ENCODE data around the gene RHBDL3. TPM values are rescaled to one million over a fixed set of nuclear protein-coding genes. Genes with fewer than 3 reads are reported as not detected.
"Not testable (repeated sequence)": the region's sequence is repeated elsewhere in the genome, so short reads cannot be mapped to it uniquely, and the experiment has no call there.

RHBDL3 gene
- total RNA-seq, 1 donor from 2014 or later: not detected

- DNase-seq (ENCODE audit: extremely low read depth, low read depth, low spot score): no peak
These were observed 23.0 kb downstream of the RHBDL3 start for GRCh38 chr17:32288615-32289014.

DNA sequence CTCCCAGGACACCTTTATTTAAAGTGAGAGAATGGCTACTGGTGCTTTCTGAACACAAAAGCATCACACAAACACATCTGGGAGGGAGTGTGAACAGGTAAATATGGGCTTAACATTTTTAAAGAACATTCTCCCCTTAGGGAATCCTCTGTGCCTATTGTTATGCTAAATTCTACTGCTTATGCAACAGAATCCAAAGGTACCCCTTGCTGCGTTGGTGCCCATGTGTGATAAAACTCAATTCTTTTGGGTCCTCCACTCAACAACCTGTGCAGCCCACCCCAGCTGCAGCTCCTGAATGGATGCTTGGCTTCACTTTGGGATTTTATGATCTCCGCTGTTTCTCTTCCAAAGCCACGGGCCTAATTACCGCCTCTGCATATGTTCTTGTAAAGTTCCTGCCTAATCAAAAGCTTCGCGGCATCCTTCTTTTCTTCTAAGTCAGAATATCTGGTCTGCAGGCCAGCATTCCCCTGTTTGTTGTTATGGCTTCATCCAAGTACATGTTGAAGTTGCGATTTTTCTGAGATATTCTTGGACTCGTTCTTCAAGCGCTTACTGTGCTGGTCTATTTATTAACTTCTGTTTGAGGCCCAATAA, 23.9 kb downstream of the RHBDL3 start:
- DNase-seq (ENCODE audit: extremely low read depth, low read depth, low spot score): no peak

GRCh38 chr17:32292094-32292493, 26.5 kb downstream of the RHBDL3 start:
- no peak for DNase-seq (ENCODE audit: extremely low read depth, low read depth, low spot score)

- DNase-seq (ENCODE audit: extremely low read depth, low read depth, low spot score): no peak
These were observed 31.8 kb downstream of the RHBDL3 start for GRCh38 chr17:32297424-32297823.

GRCh38 chr17:32297860-32298259, 32.2 kb downstream of the RHBDL3 start:
- no peak for DNase-seq (ENCODE audit: extremely low read depth, low read depth, low spot score)

DNA sequence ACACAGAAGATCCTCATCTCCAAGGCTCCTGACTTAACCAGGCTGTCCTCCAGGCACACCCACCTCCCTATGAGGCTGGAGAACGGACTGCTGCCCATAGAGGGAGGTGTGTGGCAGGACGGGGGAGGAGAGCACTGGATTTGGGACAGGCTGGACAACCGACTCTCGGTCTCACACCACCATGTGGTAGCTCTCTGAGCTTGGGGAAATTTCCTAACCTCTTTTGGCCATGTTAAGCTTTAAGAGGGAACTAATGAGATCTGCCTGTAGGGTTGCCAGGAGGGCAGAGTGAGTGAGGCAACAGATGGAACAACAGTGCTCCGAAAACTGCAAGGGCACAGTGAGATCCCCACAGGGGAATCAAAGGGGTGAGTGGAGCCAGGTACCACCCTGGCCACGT, 32.7 kb downstream of the RHBDL3 start:
- no peak for DNase-seq (ENCODE audit: extremely low read depth, low read depth, low spot score)

GRCh38 chr17:32298721-32299579, 33.3 kb downstream of the RHBDL3 start:
- no peak for DNase-seq (ENCODE audit: extremely low read depth, low read depth, low spot score)

GRCh38 chr17:32299580-32300164, 34.0 kb downstream of the RHBDL3 start:
- DNase-seq (ENCODE audit: extremely low read depth, low read depth, low spot score): no peak

- no peak for DNase-seq (ENCODE audit: extremely low read depth, low read depth, low spot score)
These were observed 36.4 kb downstream of the RHBDL3 start for GRCh38 chr17:32302037-32302436.

DNA sequence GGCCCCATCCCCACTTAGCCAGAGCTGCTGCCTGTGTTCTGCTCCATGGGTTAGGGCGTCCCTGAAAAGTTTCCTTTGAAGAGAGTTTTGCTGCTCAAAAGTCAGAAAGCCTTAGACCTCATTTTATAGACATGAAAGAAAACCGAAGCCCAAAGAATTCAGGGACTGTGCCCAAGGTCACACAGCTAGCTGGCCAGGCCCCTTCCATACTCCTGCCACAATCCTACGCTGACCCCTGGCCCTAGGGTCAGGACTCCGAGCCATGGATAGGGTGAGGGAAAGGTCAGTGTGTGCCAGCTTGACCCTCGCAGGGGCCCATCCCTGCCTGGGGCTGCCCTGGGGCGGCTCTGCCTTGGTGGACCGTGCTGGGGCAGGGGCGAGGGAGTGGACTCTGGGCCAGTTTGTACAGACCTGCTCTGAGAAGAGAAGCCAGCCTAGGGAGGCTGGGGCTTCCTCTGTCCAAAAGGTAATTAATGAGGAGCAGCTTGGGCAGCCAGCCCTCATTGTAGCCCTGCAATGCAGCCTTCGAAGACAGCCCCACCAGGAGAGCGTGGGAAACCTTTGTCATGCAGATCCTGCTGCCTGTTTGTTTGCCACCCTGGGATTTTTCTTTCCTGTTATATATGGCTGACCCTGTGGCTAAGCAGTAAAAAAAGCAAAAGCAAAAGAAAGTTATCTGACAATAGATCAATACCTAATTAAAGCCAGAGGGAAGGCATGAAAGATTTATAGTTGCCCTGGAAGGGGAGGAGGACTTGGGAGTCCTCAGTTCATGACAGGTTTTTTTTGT, 37.4 kb downstream of the RHBDL3 start:
- DNase-seq (ENCODE audit: extremely low read depth, low read depth, low spot score): no peak

DNA sequence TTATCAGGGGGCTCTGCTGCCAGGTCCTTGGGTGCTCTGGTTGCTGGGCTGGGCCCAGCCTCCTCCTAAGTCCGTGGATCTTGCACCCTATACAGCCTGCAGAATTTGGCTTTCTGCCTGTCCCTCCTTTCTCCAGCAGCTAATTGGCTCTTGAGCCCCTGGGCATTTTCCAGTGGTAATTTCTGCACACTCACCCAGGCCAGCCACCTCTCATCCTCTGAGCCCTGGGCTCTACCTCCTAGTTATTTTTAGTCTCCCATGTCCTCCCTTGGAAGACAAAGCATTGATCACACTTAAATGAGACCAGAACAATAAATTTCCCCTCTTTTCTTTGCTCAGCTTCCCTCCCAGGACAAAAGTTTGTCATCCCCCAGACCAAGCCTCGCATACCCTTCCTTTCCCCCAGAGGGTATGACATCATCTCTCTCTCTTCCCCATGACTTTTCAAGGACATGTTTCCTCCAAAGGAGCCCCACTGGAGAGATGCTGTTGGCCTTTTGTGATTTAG, 38.2 kb downstream of the RHBDL3 start:
- DNase-seq (ENCODE audit: extremely low read depth, low read depth, low spot score): no peak

DNA sequence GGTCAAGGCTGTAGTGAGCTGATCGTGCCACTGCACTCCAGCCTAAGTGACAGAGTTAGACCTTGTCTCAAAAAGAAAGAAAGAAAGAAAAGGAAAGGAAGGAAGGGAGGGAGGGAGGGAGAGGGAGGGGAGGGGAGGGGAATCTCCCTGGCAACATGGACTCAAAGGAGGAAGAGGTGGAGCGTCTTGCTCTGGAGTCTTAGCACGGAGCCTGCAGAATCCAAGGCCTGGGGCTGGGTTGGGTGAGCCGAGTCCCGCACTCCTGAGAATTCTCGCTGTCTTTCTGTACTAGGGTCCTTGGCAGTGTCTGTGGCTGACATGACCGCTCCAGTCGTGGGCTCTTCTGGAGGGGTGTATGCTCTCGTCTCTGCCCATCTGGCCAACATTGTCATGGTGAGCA, 39.4 kb downstream of the RHBDL3 start:
- DNase-seq (ENCODE audit: extremely low read depth, low read depth, low spot score): no peak

DNA sequence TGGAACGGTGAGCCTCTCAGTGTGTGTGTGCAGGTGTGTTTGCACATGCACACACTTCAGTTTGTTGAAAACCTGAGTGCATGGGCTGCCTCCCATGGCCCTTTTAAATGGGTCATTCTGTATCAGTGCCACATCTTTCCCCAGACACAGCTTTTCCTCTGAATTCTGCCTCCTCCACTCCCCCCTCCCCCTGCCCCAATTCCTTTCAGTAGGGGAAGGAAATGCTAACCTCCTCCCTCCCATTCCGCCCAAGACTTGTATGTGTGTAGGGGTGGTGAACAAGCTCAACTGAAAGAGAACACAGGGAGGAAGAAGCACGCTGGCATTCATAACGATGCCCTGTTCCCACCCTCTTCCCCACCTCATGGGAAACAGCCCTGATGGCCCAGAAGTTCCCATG, 42.0 kb downstream of the RHBDL3 start:
- DNase-seq (ENCODE audit: extremely low read depth, low read depth, low spot score): no peak

- DNase-seq (ENCODE audit: extremely low read depth, low read depth, low spot score): no peak
These were observed 45.5 kb downstream of the RHBDL3 start for GRCh38 chr17:32311028-32311536.

DNA sequence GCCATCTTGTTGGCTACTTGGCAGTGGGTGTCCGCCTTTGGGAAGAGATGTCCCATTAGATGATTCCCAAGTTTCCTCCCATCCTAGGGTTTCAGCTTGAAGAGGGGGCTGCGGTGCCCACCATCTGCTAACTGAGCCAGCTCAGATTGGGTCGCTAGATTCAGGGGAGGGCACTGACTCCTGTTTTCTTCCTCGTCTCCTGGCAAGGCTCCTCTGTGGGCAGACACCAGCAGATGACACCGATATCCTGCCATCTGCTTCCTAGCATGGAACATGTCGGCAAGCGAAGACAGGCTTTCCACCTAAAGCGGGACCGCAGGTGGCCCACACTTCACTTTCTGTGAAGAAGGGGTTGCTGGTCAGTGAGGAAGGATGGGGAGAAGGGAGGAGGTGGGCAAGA, 49.0 kb downstream of the RHBDL3 start:
- DNase-seq (ENCODE audit: extremely low read depth, low read depth, low spot score): no peak

- DNase-seq (ENCODE audit: extremely low read depth, low read depth, low spot score): no peak
These were observed 49.5 kb downstream of the RHBDL3 start for GRCh38 chr17:32315171-32315570.

DNA sequence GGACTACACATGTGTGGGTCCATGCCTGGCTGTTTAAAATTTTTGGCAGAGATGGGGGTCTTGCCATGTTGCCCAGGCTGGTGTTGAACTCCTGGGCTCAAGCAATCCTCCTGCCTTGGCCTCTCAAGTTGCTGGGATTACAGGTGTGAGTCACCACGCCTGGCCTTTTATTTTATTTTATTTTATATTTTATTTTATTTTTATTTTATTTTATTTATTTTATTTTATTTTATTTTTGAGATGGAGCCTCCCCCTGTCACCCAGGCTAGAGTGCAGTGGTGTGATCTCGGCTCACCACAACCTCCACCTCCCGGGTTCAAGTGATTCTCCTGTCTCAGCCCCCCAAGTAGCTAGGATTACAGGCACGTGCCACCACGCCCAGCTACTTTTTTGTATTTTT, 51.0 kb downstream of the RHBDL3 start:
- not testable (repeated sequence) for DNase-seq (ENCODE audit: extremely low read depth, low read depth, low spot score)

GRCh38 chr17:32317353-32317752, 51.7 kb downstream of the RHBDL3 start:
- no peak for DNase-seq (ENCODE audit: extremely low read depth, low read depth, low spot score)

DNA sequence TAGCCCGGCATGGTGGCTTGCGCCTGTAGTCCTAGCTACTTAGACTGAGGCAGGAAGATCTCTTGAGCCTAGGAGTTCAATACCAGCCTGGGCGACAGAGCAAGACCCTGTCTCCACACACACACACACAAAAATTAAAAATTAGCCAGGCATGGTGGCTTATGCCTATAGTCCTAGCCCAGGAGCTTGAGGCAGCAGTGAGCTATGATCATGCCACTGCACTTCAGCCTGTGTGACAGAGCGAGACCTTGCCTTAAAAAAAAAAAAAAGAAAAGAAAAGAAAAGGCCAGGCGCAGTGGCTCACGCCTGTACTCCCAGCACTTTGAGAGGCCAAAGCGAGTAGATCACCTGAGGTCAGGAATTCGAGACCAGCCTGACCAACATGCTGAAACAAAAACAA, 52.4 kb downstream of the RHBDL3 start:
- no peak for DNase-seq (ENCODE audit: extremely low read depth, low read depth, low spot score)

GRCh38 chr17:32319548-32319905, 53.9 kb downstream of the RHBDL3 start:
- DNase-seq (ENCODE audit: extremely low read depth, low read depth, low spot score): no peak

GRCh38 chr17:32320080-32320479, 54.4 kb downstream of the RHBDL3 start:
- DNase-seq (ENCODE audit: extremely low read depth, low read depth, low spot score): not testable (repeated sequence)
